ENCODE measurements around the gene TOR4A.
A peak's percentile ranks its signal among the peaks of the same experiment; 100 is the strongest.

The TOR4A gene

GRCh38 chr9:137303151-137303892, 25.8 kb downstream of the TOR4A start:
- Histone ChIP-seq H3K27ac (replicated peaks) (no peak overlapping the region), H3K4me3 (replicated peaks; ENCODE audit: insufficient read depth, low read length) (no peak overlapping the region), H3K27me3 (ENCODE audit: insufficient read depth, poor library complexity, severe bottlenecking) (peaks cover 44% of the 10 kb centered on the region)
- no peak for DNase-seq (ENCODE audit: low read depth in 1 of 2, low spot score in 1 of 2)
- TF ChIP-seq, protein P1, sequence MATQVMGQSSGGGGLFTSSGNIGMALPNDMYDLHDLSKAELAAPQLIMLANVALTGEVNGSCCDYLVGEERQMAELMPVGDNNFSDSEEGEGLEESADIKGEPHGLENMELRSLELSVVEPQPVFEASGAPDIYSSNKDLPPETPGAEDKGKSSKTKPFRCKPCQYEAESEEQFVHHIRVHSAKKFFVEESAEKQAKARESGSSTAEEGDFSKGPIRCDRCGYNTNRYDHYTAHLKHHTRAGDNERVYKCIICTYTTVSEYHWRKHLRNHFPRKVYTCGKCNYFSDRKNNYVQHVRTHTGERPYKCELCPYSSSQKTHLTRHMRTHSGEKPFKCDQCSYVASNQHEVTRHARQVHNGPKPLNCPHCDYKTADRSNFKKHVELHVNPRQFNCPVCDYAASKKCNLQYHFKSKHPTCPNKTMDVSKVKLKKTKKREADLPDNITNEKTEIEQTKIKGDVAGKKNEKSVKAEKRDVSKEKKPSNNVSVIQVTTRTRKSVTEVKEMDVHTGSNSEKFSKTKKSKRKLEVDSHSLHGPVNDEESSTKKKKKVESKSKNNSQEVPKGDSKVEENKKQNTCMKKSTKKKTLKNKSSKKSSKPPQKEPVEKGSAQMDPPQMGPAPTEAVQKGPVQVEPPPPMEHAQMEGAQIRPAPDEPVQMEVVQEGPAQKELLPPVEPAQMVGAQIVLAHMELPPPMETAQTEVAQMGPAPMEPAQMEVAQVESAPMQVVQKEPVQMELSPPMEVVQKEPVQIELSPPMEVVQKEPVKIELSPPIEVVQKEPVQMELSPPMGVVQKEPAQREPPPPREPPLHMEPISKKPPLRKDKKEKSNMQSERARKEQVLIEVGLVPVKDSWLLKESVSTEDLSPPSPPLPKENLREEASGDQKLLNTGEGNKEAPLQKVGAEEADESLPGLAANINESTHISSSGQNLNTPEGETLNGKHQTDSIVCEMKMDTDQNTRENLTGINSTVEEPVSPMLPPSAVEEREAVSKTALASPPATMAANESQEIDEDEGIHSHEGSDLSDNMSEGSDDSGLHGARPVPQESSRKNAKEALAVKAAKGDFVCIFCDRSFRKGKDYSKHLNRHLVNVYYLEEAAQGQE (IDR thresholded peaks at IDR 0.05; ENCODE audit: insufficient replicate concordance, low read depth), result no peak
- TF ChIP-seq SPI1 (IDR thresholded peaks at IDR 0.05; ENCODE audit: borderline replicate concordance, low read depth) (peak; percentile 42; the same call in 1 of the 2 replicates), POLR2AphosphoS5 (IDR thresholded peaks at IDR 0.05; ENCODE audit: low read depth) (no peak), GABPA (IDR thresholded peaks at IDR 0.05; ENCODE audit: low read depth) (no peak)
- TF ChIP-seq, protein P2, sequence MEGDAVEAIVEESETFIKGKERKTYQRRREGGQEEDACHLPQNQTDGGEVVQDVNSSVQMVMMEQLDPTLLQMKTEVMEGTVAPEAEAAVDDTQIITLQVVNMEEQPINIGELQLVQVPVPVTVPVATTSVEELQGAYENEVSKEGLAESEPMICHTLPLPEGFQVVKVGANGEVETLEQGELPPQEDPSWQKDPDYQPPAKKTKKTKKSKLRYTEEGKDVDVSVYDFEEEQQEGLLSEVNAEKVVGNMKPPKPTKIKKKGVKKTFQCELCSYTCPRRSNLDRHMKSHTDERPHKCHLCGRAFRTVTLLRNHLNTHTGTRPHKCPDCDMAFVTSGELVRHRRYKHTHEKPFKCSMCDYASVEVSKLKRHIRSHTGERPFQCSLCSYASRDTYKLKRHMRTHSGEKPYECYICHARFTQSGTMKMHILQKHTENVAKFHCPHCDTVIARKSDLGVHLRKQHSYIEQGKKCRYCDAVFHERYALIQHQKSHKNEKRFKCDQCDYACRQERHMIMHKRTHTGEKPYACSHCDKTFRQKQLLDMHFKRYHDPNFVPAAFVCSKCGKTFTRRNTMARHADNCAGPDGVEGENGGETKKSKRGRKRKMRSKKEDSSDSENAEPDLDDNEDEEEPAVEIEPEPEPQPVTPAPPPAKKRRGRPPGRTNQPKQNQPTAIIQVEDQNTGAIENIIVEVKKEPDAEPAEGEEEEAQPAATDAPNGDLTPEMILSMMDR (IDR thresholded peaks at IDR 0.05; ENCODE audit: insufficient read depth, low read length), result no peak

GRCh38 chr9:137303893-137304382, 26.4 kb downstream of the TOR4A start:
- Histone ChIP-seq H3K27me3 (ENCODE audit: insufficient read depth, poor library complexity, severe bottlenecking) (peaks cover 44% of the 10 kb centered on the region), H3K27ac (replicated peaks) (no peak overlapping the region), H3K4me3 (replicated peaks; ENCODE audit: insufficient read depth, low read length) (no peak overlapping the region)
- TF ChIP-seq, protein P1 (IDR thresholded peaks at IDR 0.05; ENCODE audit: insufficient replicate concordance, low read depth), result no peak
- TF ChIP-seq GABPA (IDR thresholded peaks at IDR 0.05; ENCODE audit: low read depth) (no peak), POLR2AphosphoS5 (IDR thresholded peaks at IDR 0.05; ENCODE audit: low read depth) (no peak), SPI1 (IDR thresholded peaks at IDR 0.05; ENCODE audit: borderline replicate concordance, low read depth) (no peak)
- TF ChIP-seq, protein P2 (IDR thresholded peaks at IDR 0.05; ENCODE audit: insufficient read depth, low read length), result no peak
- no peak for DNase-seq (ENCODE audit: low read depth in 1 of 2, low spot score in 1 of 2)

GRCh38 chr9:137304383-137305059, 27.0 kb downstream of the TOR4A start:
- peaks cover 44% of the 10 kb centered on the region for H3K27me3 ChIP-seq (ENCODE audit: insufficient read depth, poor library complexity, severe bottlenecking)
- TF ChIP-seq, protein P1 (IDR thresholded peaks at IDR 0.05; ENCODE audit: insufficient replicate concordance, low read depth), result no peak
- TF ChIP-seq GABPA (IDR thresholded peaks at IDR 0.05; ENCODE audit: low read depth) (no peak), SPI1 (IDR thresholded peaks at IDR 0.05; ENCODE audit: borderline replicate concordance, low read depth) (no peak), POLR2AphosphoS5 (IDR thresholded peaks at IDR 0.05; ENCODE audit: low read depth) (no peak)
- TF ChIP-seq, protein P2 (IDR thresholded peaks at IDR 0.05; ENCODE audit: insufficient read depth, low read length), result no peak
- no peak overlapping the region for H3K4me3 ChIP-seq (replicated peaks; ENCODE audit: insufficient read depth, low read length)
- H3K27ac ChIP-seq (replicated peaks), result no peak overlapping the region
- DNase-seq (ENCODE audit: low read depth in 1 of 2, low spot score in 1 of 2), result no peak

Measured in HL-60 (cell line).